Natural killer cell treated with Interleukin-12 subunit alpha and Interleukin-12 subunit beta and Interleukin-15 and Interleukin-18, amount 100 ng/mL, for 72 hours (primary cell): ENCODE results near the gene ZNF385B. TPM values are rescaled to one million over a fixed set of nuclear protein-coding genes. Genes with fewer than 3 reads are reported as not detected.

Experiments used
- ATAC-seq, 2 donors: fragments of 150-1000 bp; cut with Tn5 transposase in 1 of 2; sonication (Bioruptor Pico), chemical (Tn5 transposase) in 1 of 2; 2 replicates each; pipeline ENCODE4 v1.10.0; 2021
- DNase-seq: peaks from one replicate; pipeline ENCODE4 v3.0.0; 2022; ENCODE audit warnings: low spot score
- H3K27ac Mint-ChIP-seq, 2 donors: 1 replicate in 1 of 2; 2 replicates in 1 of 2; pipeline ENCODE4 v1.8.0; 2022; ENCODE audit warnings: mixed read lengths in 2 of 2, mild to moderate bottlenecking in 1 of 2, moderate library complexity in 1 of 2
- H3K27me3 Mint-ChIP-seq, 2 donors: 1 replicate in 1 of 2; 2 replicates in 1 of 2; pipeline ENCODE4 v1.8.0; 2022; ENCODE audit warnings: mixed read lengths in 2 of 2
- H3K36me3 Mint-ChIP-seq: one replicate; pipeline ENCODE4 v1.8.0; 2022; ENCODE audit warnings: mixed read lengths
- H3K4me1 Mint-ChIP-seq, 2 donors: 1 replicate in 1 of 2; 2 replicates in 1 of 2; pipeline ENCODE4 v1.8.0; 2022; ENCODE audit warnings: low read depth in 2 of 2, mixed read lengths in 2 of 2, mild to moderate bottlenecking in 1 of 2
- H3K4me3 Mint-ChIP-seq: one replicate; pipeline ENCODE4 v1.8.0; 2022; ENCODE audit warnings: mixed read lengths
- H3K9me3 Mint-ChIP-seq: 2 replicates; pipeline ENCODE4 v1.8.0; 2022; ENCODE audit warnings: mixed read lengths
- total RNA-seq, 2 donors: library from RNA; stranded (reverse); gene quantifications; one replicate each; pipeline ENCODE4 v1.2.3, GENCODE V29; 2022

Gene ZNF385B
- total RNA-seq, 2 donors from 2014 or later: not detected

DNA sequence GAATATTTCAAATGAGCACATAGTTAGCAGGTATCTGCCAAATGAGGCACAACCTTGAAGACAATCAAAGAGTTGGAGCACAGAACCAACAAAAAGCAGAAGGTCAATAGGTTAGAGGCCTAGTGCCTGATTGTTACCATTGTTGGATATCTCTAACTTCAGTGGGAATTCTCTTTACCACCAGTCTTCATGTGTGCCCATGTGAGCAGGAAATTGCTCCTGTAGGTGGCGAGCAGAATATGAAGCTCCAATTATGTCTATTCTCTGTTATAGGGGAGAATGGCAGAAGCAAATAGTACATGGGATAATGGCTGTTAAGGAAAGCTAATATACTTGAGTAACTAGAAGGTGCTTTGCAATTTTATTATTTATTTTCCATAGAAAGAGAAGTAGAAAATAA, 14.9 kb upstream of the ZNF385B start:
- no peaks in the 10 kb centered on the region for H3K4me1 Mint-ChIP-seq
- DNase-seq (no peak), ATAC-seq (no peak)
- no peak overlapping the region for H3K4me3 Mint-ChIP-seq
- H3K27ac Mint-ChIP-seq: no peak overlapping the region
- no peaks in the 10 kb centered on the region for H3K9me3 Mint-ChIP-seq
- peaks cover 5 to 15% of the 10 kb centered on the region in 2 donors for H3K27me3 Mint-ChIP-seq
- no peaks in the 10 kb centered on the region for H3K36me3 Mint-ChIP-seq

DNA sequence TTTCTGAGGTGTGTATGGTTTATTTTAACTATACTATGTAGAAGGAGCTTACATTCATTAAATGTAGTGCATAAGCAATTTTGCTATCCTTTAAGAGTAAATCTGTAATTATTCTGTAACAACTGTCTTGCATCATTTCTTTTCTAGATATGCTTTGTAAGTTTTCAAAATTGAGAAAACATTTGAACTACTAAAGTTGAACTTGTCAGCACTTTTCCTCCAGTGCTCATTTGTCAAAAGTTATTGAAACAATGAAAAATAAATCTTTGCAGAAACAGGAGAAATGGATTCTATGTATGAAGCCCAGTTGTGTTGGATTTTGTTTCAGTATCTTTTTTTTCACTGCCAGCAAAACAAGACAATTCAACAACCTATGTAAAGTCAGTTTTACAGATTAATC, 14.5 kb upstream of the ZNF385B start:
- Mint-ChIP-seq H3K27ac (no peak overlapping the region), H3K27me3 (peaks cover 5 to 19% of the 10 kb centered on the region in 2 donors), H3K9me3 (no peaks in the 10 kb centered on the region), H3K4me3 (no peak overlapping the region), H3K4me1 (no peaks in the 10 kb centered on the region), H3K36me3 (no peaks in the 10 kb centered on the region)
- DNase-seq: no peak
- ATAC-seq: no peak

DNA sequence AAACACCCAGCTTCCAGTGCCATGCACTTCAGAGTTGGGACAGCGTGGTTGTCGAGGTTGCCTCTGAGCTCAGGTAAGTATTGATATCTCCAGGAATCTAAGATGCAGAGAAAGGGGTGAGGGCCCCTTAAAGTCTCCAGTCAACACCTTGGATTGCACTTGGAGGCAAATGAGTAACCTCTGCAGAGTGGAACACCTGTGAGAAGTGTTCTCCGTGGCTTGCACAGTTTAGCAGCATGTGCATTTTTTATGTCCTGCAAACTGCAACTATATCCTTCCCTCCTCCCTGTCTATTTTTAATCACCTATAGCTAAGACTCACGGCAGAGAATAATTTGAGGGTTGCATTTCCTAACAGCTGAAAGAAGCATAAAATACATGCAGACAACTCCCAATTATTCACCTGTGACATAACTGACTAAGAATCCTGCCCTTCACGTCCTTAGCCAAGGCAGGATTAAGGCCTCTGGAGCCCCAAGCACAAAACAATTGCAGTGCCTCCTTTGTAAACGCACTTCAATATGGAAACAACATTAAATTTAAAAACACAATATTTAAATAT, 1.6 kb upstream of the ZNF385B start:
- ATAC-seq (no peak), DNase-seq (no peak)
- Mint-ChIP-seq H3K9me3 (no peaks in the 10 kb centered on the region), H3K4me3 (no peak overlapping the region), H3K27ac (no peak overlapping the region), H3K4me1 (no peaks in the 10 kb centered on the region), H3K27me3 (peaks cover 41 to 49% of the 10 kb centered on the region in 2 donors), H3K36me3 (no peaks in the 10 kb centered on the region)

DNA sequence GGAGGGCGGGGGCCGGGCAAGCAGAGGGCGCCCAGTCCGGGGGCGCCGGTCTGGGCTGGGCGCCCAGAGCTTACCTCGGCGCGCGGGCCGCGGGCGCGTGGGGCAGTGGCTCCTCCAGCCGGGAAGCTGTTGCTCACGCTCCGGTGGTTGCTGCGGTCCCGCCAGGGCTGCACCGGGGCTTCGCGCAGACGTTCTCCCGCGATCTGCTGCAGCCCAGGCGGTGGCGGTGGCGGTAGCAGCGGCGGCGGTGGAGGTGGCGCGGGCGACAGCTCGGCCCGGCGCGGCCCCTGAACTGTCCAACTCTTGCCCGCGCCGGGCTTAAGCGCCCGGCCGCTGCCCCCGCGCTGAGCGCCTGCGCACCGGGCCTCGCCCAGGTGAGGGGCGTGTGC, 391 bp downstream of the ZNF385B start:
- Mint-ChIP-seq H3K27me3 (peaks cover 47 to 68% of the 10 kb centered on the region in 2 donors), H3K27ac (no peak overlapping the region), H3K4me1 (no peaks in the 10 kb centered on the region), H3K36me3 (no peaks in the 10 kb centered on the region), H3K4me3 (no peak overlapping the region), H3K9me3 (no peaks in the 10 kb centered on the region)
- ATAC-seq: peak in 1 of 2 donors; percentile 36
- no peak for DNase-seq

DNA sequence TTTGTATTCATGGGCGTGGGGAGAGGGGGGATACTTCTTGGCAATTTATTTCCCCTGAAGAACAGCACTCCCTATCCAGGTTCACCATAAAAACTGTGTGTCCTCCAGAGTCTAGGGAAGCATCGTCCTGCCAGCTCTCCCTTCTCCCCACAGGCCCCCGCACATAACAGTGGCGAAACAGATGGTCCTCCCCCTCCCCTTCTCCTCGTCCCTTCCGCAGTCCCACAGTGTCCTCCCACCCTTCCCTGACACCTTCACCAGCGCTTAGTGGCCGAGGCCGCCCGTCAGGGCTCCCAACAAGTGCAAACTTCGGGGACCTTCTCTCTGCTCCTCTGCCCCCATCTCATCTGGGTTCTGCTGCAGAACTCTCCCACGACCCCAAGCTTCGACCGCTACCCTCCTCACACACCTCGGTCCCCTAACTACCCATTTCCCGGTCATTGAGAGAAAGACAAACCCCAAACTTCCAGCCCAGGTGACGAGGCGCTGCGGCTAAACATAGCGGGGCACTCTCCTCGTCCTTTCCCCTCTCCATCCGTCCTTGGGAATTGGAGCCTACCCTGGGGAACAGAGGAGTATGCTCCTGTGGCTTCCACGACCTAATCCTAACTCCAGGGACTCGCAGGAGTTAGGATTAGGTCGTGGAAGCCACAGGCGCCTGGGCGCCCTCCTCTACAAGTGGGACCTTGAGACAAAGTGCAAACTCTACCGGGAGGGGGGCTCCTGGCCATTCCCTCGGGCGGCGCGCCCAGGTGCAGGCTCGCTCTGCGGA, 971 bp downstream of the ZNF385B start:
- DNase-seq (no peak), ATAC-seq (no peak)
- Mint-ChIP-seq H3K4me3 (no peak overlapping the region), H3K9me3 (no peaks in the 10 kb centered on the region), H3K36me3 (no peaks in the 10 kb centered on the region), H3K27ac (no peak overlapping the region), H3K27me3 (peaks cover 46 to 66% of the 10 kb centered on the region in 2 donors), H3K4me1 (no peaks in the 10 kb centered on the region)

DNA sequence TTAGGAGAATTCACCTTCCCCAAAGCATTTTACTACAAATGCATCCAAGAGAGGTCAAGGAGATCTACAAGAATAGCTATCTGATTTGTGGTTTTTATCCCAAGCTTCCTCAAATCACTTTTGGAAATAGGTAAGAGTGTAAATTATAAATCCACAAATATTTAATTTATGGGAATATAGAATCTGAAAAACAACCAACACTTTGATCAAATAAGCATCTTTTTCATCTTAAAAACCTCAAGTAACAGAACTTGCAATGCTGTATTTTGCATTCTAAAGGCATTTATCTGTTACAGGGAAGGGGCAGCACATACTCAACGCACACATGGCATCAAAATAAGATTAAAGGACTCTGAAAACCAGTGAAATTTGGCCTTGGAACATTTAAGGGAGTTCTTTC, 1.9 kb downstream of the ZNF385B start:
- DNase-seq (no peak), ATAC-seq (no peak)
- Mint-ChIP-seq H3K27ac (no peak overlapping the region), H3K27me3 (peaks cover 42 to 59% of the 10 kb centered on the region in 2 donors), H3K36me3 (no peaks in the 10 kb centered on the region), H3K4me1 (no peaks in the 10 kb centered on the region), H3K9me3 (no peaks in the 10 kb centered on the region), H3K4me3 (no peak overlapping the region)

DNA sequence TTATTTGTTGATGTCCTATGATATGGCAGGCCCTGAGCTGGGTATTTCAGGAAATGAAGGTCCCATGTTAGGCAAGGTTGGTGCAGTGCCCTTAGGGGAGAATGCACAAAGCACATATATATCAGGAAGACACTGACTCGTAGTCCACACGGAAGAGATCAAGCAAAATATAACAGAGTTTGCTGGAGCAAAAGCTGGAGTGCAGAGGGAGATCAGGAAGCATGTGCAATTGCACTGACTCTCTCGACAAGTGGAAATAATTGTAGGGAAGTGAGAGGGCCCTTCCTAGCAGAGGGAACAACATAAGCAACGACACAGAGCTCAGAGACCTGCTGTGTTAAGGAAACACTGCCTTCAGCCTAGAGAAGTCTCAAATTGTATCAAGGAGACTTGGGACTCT, 4.2 kb downstream of the ZNF385B start:
- no peak for DNase-seq
- Mint-ChIP-seq H3K27me3 (peaks cover 27 to 53% of the 10 kb centered on the region in 2 donors), H3K4me3 (no peak overlapping the region), H3K36me3 (no peaks in the 10 kb centered on the region), H3K9me3 (no peaks in the 10 kb centered on the region), H3K4me1 (no peaks in the 10 kb centered on the region), H3K27ac (no peak overlapping the region)
- ATAC-seq: no peak

DNA sequence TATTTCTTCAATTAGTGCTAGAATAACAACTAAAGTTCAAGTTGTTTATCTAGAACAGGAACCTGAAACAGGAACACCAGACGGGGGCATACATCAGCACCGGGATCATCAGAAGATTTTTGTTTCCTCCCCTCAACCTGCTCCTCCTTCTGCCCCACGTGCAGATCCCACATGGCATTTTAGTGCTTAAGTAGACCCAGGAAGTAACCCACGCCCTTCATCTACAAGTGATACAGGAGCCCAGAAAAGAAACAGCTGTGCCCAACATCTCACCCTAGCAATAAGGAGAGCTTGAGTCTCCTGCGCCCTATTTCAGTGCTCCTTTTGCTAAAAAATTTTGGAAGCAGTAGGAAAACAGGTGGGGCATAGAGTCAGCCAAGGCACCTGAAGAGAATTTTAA, 5.2 kb downstream of the ZNF385B start:
- H3K36me3 Mint-ChIP-seq: no peaks in the 10 kb centered on the region
- no peak overlapping the region for H3K4me3 Mint-ChIP-seq
- H3K27ac Mint-ChIP-seq: no peak overlapping the region
- no peak for ATAC-seq
- no peak for DNase-seq
- H3K9me3 Mint-ChIP-seq: no peaks in the 10 kb centered on the region
- no peaks in the 10 kb centered on the region for H3K4me1 Mint-ChIP-seq
- peaks cover 19 to 46% of the 10 kb centered on the region in 2 donors for H3K27me3 Mint-ChIP-seq

DNA sequence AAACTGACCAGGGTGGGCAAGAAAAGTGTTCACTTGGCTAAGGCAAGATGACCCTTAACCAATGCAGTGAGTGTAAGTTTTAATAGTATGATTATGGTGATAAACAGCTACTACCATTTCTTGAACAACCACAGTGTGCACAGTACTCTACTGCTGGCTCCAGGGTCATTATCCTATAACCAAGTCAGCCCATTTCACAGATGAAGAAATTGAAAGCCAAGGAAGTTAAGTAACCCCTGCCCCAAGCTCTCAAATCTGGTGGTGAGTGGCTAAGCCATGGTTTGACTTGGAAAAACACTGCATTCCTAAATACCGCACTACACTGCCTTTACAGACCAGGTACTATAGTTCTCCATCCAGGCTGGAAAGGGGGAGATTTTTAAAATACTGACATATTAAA, 5.7 kb downstream of the ZNF385B start:
- no peak overlapping the region for H3K27ac Mint-ChIP-seq
- H3K4me3 Mint-ChIP-seq: no peak overlapping the region
- no peaks in the 10 kb centered on the region for H3K9me3 Mint-ChIP-seq
- DNase-seq (no peak), ATAC-seq (no peak)
- H3K36me3 Mint-ChIP-seq: no peaks in the 10 kb centered on the region
- H3K4me1 Mint-ChIP-seq: no peaks in the 10 kb centered on the region
- peaks cover 19 to 46% of the 10 kb centered on the region in 2 donors for H3K27me3 Mint-ChIP-seq

DNA sequence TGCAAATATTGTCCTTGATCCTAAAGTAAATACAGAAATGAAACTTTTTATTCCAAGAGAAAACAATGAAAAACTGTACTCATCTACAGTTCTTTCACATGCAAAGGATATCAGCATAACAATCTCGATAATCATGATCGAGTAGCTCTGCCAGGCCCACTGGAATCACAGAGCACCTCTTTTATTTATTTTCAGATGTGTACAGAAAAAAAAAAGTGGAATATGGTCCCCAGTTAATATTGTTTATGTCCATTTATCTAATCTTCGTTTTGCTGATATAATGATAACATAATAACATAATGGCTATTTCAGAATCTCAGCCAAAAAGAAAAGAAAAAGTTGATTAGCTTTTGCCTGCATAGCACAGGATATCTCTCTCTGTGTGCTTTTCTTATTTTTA, 6.5 kb downstream of the ZNF385B start:
- Mint-ChIP-seq H3K27ac (no peak overlapping the region), H3K4me1 (no peaks in the 10 kb centered on the region), H3K36me3 (no peaks in the 10 kb centered on the region), H3K9me3 (no peaks in the 10 kb centered on the region), H3K27me3 (peaks cover 13 to 38% of the 10 kb centered on the region in 2 donors), H3K4me3 (no peak overlapping the region)
- DNase-seq (no peak), ATAC-seq (no peak)

DNA sequence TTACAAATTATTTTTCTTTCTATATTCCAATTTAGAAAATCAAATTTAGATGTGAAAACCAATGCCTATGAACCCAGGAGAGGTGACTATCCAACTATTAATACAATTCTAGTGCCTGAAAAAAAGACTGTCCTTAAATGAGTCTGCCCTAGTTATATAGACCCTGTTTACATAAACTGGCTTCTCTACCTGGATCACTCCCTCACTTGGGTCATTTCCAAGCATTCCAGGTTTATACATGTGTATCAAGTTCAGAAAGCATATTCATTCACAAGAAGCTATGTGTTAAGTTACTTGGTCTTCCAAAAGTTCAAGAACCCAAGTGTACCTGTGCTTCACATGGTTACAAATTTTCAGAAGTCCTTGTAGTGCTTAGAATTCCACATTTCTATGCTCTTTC, 8.3 kb downstream of the ZNF385B start:
- peaks cover 7 to 22% of the 10 kb centered on the region in 2 donors for H3K27me3 Mint-ChIP-seq

DNA sequence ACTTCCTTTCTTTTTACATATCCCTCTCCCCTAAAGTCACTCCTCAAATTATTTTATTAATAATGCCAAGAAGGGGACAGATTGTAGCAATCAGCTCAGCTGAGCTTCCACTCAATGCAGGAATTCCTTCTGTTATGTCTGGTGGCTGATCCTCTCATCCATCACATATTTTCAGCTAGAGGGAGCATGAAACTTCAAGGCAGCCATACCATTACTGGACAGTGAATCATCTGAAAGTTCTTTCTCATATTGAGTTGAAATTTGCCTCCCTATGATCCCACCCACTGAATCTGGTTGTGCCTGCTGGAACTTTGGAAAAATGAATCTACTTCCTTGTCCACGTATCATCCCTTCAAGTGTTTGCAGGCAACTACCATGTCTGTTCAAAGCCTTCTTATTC, 11.2 kb downstream of the ZNF385B start:
- ATAC-seq (no peak), DNase-seq (no peak)
- Mint-ChIP-seq H3K4me3 (no peak overlapping the region), H3K27ac (no peak overlapping the region), H3K4me1 (no peaks in the 10 kb centered on the region), H3K27me3 (no peaks in the 10 kb centered on the region), H3K9me3 (no peaks in the 10 kb centered on the region), H3K36me3 (no peaks in the 10 kb centered on the region)

More for the DNA sequence above, 8.3 kb downstream of the ZNF385B start:
- no peak overlapping the region for H3K27ac Mint-ChIP-seq
- H3K36me3 Mint-ChIP-seq: no peaks in the 10 kb centered on the region
- H3K9me3 Mint-ChIP-seq: no peaks in the 10 kb centered on the region
- no peak overlapping the region for H3K4me3 Mint-ChIP-seq
- no peak for ATAC-seq
- no peaks in the 10 kb centered on the region for H3K4me1 Mint-ChIP-seq
- DNase-seq: no peak

DNA sequence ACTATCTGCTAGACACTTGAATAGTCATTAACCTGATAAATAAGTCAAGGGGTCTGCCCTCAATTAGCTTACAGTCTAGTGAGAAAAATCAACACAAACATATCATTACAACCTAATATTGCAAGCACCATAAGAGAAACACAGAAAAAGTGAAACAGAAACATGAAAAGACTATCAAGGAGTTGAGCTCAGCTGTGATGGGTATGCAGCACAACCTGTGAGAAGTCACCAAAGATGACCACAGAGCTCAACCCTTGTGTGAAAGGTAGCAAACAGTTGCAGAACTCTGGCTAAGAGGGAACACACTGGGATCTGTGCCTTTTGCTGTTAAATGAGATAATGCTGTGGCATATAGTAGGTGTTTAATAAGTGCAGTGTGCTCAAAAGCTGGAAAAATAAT, 11.7 kb downstream of the ZNF385B start:
- Mint-ChIP-seq H3K27me3 (no peaks in the 10 kb centered on the region), H3K36me3 (no peaks in the 10 kb centered on the region)

DNA sequence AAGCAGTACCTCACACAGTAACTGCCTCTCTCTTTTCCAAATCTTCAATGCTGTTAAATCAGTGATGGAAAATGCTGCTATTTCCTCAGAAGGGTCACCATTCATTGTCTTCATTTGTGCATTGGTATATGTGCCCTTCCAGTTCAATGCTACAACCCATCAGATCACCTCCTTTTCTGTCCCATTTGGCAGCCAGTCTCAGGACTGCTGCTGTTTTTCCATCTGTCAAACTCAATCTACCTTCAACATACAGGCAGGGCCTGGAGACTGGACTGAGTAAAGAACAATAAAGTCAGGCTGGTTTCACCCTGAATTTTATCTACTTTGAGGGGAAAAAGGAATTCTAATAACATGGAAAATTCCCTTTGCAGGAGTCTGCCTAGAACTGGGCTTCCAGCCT, 17.9 kb downstream of the ZNF385B start:
- peaks cover 0 to 5% of the 10 kb centered on the region in 2 donors for H3K27me3 Mint-ChIP-seq
- no peak overlapping the region for H3K4me3 Mint-ChIP-seq
- no peak for ATAC-seq
- no peaks in the 10 kb centered on the region for H3K9me3 Mint-ChIP-seq
- DNase-seq: no peak
- H3K4me1 Mint-ChIP-seq: no peaks in the 10 kb centered on the region
- no peak overlapping the region for H3K27ac Mint-ChIP-seq
- no peaks in the 10 kb centered on the region for H3K36me3 Mint-ChIP-seq

More for the DNA sequence above, 11.7 kb downstream of the ZNF385B start:
- H3K4me1 Mint-ChIP-seq: no peaks in the 10 kb centered on the region
- H3K27ac Mint-ChIP-seq: no peak overlapping the region
- DNase-seq (no peak), ATAC-seq (no peak)
- no peaks in the 10 kb centered on the region for H3K9me3 Mint-ChIP-seq
- no peak overlapping the region for H3K4me3 Mint-ChIP-seq
